ENCODE results near the gene KCTD16. TPM values are rescaled to one million over a fixed set of nuclear protein-coding genes. Genes with fewer than 3 reads are reported as not detected.

KCTD16 gene
- total and polyA plus RNA-seq, 2 experiments from 2014 or later: 0.02 to 0.76 TPM

DNA sequence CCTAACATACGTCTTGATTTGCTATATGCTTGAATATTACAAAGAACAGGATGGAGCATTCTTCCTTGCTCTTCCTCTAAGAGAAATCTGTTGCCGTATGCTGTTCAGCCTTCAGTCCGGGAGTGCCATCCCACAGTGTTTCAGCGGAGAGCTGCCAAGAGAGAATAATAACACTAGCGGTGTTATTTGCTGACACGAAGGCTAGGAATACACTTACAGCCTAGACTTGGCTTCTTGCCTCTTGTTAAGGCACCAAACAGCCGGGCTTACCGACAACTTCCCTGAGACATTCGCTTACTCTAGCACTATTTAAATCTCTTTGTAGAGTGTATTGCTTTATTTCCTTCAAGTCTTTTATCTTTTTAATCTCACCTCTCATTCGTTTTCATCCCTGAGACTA lies 31.4 kb downstream of the KCTD16 start:
- H3K27ac Mint-ChIP-seq: no peak overlapping the region
- H3K4me3 Mint-ChIP-seq: no peak overlapping the region
- H3K9me3 Mint-ChIP-seq: no peaks in the 10 kb centered on the region
- no peak for ATAC-seq
- Histone ChIP-seq H3K4me1 (ENCODE audit: insufficient read depth) (peaks cover 6% of the 10 kb centered on the region), H4K20me1 (replicated peaks; ENCODE audit: insufficient read depth) (no peaks in the 10 kb centered on the region; the same call in 1 of the 2 replicates), H3F3A (replicated peaks; ENCODE audit: low read depth) (no peaks in the 10 kb centered on the region), H3K4me3 (no peak overlapping the region), H3K79me2 (replicated peaks; ENCODE audit: insufficient read depth) (no peaks in the 10 kb centered on the region), H3K27me3 (ENCODE audit: insufficient read depth) (peaks cover 19% of the 10 kb centered on the region), H3K9me2 (ENCODE audit: insufficient read depth) (no peaks in the 10 kb centered on the region), H3K4me2 (no peak overlapping the region), H3K36me3 (ENCODE audit: insufficient read depth) (no peaks in the 10 kb centered on the region), H2AFZ (no peak overlapping the region), H3K27ac (ENCODE audit: low read depth) (no peak overlapping the region)
- DNase-seq (ENCODE audit: low spot score): no peak
- no peaks in the 10 kb centered on the region for H3K36me3 Mint-ChIP-seq (ENCODE audit: low read depth)
- peaks cover 5% of the 10 kb centered on the region for H3K27me3 Mint-ChIP-seq (ENCODE audit: insufficient read depth, low read depth, poor library complexity)
- peaks cover 16% of the 10 kb centered on the region for H3K4me1 Mint-ChIP-seq
- no peak for TF ChIP-seq JUNB (IDR thresholded peaks at IDR 0.05; ENCODE audit: unreplicated experiment)
- TF ChIP-seq CREB1 (CRISPR knock-in tag; IDR thresholded peaks at IDR 0.05; ENCODE audit: low read depth): no peak
- TF ChIP-seq ZNF331 (CRISPR knock-in tag; IDR thresholded peaks at IDR 0.05; ENCODE audit: low read depth): no peak
- TF ChIP-seq NANOG (IDR thresholded peaks at IDR 0.05; ENCODE audit: borderline replicate concordance): no peak
- TF ChIP-seq POLR2AphosphoS5 (IDR thresholded peaks at IDR 0.05; ENCODE audit: low read depth): no peak
- TF ChIP-seq, protein P1, sequence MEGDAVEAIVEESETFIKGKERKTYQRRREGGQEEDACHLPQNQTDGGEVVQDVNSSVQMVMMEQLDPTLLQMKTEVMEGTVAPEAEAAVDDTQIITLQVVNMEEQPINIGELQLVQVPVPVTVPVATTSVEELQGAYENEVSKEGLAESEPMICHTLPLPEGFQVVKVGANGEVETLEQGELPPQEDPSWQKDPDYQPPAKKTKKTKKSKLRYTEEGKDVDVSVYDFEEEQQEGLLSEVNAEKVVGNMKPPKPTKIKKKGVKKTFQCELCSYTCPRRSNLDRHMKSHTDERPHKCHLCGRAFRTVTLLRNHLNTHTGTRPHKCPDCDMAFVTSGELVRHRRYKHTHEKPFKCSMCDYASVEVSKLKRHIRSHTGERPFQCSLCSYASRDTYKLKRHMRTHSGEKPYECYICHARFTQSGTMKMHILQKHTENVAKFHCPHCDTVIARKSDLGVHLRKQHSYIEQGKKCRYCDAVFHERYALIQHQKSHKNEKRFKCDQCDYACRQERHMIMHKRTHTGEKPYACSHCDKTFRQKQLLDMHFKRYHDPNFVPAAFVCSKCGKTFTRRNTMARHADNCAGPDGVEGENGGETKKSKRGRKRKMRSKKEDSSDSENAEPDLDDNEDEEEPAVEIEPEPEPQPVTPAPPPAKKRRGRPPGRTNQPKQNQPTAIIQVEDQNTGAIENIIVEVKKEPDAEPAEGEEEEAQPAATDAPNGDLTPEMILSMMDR (conservative IDR thresholded peaks at IDR 0.05; ENCODE audit: low read depth in 2 of 2): no peak

DNA sequence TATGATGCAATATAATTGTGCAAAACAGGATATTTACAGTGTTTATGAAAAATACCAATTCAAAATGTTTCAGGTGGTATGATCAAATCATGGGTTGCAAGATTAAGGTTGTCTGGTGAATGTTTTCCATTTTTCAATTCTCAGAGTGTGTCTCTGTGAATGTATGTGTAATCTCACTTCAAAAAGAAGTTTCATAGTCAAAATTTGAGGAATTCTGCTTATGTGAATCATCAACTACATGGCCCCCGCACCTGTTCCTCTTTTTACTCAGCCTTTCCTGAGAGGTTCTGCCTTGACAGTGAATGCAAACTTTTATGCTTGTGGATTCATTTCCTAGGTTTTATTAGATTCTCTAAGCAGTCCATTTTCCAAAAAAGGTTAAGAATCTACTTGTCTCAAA lies 32.1 kb downstream of the KCTD16 start:
- peaks cover 8% of the 10 kb centered on the region for H3K27me3 Mint-ChIP-seq (ENCODE audit: insufficient read depth, low read depth, poor library complexity)
- no peaks in the 10 kb centered on the region for H3K36me3 Mint-ChIP-seq (ENCODE audit: low read depth)
- H2AFZ ChIP-seq: no peak overlapping the region
- ATAC-seq (no peak), DNase-seq (ENCODE audit: low spot score) (no peak)
- H3K4me3 Mint-ChIP-seq: no peak overlapping the region
- H4K20me1 ChIP-seq (replicated peaks; ENCODE audit: insufficient read depth): no peaks in the 10 kb centered on the region; the same call in 1 of the 2 replicates
- H3K4me1 Mint-ChIP-seq: peaks cover 16% of the 10 kb centered on the region
- H3K4me3 ChIP-seq: no peak overlapping the region
- H3K27ac Mint-ChIP-seq: no peak overlapping the region
- H3K4me1 ChIP-seq (ENCODE audit: insufficient read depth): peaks cover 6% of the 10 kb centered on the region
- TF ChIP-seq CREB1 (CRISPR knock-in tag; IDR thresholded peaks at IDR 0.05; ENCODE audit: low read depth): no peak
- TF ChIP-seq, protein P2, sequence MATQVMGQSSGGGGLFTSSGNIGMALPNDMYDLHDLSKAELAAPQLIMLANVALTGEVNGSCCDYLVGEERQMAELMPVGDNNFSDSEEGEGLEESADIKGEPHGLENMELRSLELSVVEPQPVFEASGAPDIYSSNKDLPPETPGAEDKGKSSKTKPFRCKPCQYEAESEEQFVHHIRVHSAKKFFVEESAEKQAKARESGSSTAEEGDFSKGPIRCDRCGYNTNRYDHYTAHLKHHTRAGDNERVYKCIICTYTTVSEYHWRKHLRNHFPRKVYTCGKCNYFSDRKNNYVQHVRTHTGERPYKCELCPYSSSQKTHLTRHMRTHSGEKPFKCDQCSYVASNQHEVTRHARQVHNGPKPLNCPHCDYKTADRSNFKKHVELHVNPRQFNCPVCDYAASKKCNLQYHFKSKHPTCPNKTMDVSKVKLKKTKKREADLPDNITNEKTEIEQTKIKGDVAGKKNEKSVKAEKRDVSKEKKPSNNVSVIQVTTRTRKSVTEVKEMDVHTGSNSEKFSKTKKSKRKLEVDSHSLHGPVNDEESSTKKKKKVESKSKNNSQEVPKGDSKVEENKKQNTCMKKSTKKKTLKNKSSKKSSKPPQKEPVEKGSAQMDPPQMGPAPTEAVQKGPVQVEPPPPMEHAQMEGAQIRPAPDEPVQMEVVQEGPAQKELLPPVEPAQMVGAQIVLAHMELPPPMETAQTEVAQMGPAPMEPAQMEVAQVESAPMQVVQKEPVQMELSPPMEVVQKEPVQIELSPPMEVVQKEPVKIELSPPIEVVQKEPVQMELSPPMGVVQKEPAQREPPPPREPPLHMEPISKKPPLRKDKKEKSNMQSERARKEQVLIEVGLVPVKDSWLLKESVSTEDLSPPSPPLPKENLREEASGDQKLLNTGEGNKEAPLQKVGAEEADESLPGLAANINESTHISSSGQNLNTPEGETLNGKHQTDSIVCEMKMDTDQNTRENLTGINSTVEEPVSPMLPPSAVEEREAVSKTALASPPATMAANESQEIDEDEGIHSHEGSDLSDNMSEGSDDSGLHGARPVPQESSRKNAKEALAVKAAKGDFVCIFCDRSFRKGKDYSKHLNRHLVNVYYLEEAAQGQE (IDR thresholded peaks at IDR 0.05; ENCODE audit: unreplicated experiment): no peak
- TF ChIP-seq ZNF114 (CRISPR knock-in tag; IDR thresholded peaks at IDR 0.05): no peak
- no peak for TF ChIP-seq EZH2 (IDR thresholded peaks at IDR 0.05; ENCODE audit: low read depth, unreplicated experiment)
- TF ChIP-seq, protein P3, sequence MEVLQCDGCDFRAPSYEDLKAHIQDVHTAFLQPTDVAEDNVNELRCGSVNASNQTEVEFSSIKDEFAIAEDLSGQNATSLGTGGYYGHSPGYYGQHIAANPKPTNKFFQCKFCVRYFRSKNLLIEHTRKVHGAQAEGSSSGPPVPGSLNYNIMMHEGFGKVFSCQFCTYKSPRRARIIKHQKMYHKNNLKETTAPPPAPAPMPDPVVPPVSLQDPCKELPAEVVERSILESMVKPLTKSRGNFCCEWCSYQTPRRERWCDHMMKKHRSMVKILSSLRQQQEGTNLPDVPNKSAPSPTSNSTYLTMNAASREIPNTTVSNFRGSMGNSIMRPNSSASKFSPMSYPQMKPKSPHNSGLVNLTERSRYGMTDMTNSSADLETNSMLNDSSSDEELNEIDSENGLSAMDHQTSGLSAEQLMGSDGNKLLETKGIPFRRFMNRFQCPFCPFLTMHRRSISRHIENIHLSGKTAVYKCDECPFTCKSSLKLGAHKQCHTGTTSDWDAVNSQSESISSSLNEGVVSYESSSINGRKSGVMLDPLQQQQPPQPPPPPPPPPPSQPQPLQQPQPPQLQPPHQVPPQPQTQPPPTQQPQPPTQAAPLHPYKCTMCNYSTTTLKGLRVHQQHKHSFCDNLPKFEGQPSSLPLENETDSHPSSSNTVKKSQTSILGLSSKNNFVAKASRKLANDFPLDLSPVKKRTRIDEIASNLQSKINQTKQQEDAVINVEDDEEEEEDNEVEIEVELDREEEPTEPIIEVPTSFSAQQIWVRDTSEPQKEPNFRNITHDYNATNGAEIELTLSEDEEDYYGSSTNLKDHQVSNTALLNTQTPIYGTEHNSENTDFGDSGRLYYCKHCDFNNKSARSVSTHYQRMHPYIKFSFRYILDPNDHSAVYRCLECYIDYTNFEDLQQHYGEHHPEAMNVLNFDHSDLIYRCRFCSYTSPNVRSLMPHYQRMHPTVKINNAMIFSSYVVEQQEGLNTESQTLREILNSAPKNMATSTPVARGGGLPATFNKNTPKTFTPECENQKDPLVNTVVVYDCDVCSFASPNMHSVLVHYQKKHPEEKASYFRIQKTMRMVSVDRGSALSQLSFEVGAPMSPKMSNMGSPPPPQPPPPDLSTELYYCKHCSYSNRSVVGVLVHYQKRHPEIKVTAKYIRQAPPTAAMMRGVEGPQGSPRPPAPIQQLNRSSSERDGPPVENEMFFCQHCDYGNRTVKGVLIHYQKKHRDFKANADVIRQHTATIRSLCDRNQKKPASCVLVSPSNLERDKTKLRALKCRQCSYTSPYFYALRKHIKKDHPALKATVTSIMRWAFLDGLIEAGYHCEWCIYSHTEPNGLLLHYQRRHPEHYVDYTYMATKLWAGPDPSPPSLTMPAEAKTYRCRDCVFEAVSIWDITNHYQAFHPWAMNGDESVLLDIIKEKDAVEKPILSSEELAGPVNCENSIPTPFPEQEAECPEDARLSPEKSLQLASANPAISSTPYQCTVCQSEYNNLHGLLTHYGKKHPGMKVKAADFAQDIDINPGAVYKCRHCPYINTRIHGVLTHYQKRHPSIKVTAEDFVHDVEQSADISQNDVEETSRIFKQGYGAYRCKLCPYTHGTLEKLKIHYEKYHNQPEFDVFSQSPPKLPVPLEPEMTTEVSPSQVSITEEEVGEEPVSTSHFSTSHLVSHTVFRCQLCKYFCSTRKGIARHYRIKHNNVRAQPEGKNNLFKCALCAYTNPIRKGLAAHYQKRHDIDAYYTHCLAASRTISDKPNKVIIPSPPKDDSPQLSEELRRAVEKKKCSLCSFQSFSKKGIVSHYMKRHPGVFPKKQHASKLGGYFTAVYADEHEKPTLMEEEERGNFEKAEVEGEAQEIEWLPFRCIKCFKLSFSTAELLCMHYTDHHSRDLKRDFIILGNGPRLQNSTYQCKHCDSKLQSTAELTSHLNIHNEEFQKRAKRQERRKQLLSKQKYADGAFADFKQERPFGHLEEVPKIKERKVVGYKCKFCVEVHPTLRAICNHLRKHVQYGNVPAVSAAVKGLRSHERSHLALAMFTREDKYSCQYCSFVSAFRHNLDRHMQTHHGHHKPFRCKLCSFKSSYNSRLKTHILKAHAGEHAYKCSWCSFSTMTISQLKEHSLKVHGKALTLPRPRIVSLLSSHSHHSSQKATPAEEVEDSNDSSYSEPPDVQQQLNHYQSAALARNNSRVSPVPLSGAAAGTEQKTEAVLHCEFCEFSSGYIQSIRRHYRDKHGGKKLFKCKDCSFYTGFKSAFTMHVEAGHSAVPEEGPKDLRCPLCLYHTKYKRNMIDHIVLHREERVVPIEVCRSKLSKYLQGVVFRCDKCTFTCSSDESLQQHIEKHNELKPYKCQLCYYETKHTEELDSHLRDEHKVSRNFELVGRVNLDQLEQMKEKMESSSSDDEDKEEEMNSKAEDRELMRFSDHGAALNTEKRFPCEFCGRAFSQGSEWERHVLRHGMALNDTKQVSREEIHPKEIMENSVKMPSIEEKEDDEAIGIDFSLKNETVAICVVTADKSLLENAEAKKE (CRISPR knock-in tag; IDR thresholded peaks at IDR 0.05): no peak
- H3K9me3 Mint-ChIP-seq: no peaks in the 10 kb centered on the region
- no peaks in the 10 kb centered on the region for H3K36me3 ChIP-seq (ENCODE audit: insufficient read depth)
- peaks cover 19% of the 10 kb centered on the region for H3K27me3 ChIP-seq (ENCODE audit: insufficient read depth)
- H3K79me2 ChIP-seq (replicated peaks; ENCODE audit: insufficient read depth): no peaks in the 10 kb centered on the region
- H3K4me2 ChIP-seq: no peak overlapping the region
- H3K27ac ChIP-seq (ENCODE audit: low read depth): no peak overlapping the region
- H3F3A ChIP-seq (replicated peaks; ENCODE audit: low read depth): no peaks in the 10 kb centered on the region
- H3K9me2 ChIP-seq (ENCODE audit: insufficient read depth): no peaks in the 10 kb centered on the region
